ENCODE data around the gene ALDH7A1.
A peak's percentile ranks its signal among the peaks of the same experiment; 100 is the strongest.
"Not testable (repeated sequence)": the region's sequence is repeated elsewhere in the genome, so short reads cannot be mapped to it uniquely, and the experiment has no call there.

ALDH7A1 gene

DNA sequence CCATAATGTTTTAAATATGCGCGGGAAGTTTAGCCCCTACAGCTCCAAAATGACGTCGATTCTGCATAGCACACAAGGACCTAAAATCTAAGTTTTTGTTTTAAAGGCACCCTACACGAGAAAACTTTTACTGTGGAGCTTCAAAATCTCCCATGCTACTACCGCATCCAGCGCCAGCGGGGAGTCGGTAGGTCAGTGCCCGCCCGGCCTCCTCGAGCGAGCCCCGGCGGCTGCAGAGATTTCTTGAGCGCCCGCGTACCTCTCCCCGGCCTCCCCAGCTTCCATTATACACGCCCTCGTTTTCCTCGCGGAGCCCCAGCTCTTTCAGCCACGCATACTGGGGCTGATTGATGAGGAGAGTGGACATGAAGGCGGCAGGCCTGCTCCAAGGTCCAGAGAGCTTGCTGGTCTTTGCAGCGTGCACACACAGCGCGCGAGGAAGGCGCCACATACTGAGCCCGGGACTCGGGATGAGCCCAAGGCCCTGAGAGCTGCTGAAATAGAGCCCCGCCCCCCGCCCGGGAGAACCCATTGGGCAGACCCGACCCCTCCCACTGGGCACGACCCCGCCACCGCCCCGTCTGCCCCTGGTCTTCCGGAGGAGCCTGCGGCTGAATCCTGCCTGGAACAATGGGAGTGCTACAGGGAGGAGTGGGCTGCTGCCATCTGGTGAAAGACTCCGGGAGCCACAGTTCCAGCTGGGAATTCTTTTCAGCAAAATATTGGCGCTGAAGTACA lies at the start of gene ALDH7A1:
TSS of gene ALDH7A1 (minus strand) at position 472 of the 738 bp plus-strand sequence. CDS start at position 451, 21 bp downstream.
- peak; percentile 16 to 90 (median 78) for DNase-seq

DNA sequence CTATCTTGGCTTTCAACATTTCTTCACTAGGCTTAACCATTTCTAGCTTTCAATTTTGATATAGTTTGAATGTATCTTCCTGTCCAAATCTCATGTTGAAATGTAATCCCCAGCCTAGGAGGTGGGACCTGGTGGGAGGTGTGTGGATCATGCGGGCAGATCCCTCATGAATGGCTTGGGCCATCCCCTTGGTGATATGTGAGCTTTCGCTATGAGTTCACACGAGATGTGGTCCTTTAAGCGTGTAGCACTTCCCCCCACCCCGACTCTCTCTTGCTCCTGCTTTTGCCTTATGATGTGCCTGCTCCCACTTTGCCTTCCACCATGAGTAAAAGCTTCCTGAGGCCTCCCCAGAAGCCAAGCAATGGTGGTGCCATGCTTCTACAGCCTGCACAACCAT lies 46.4 kb upstream of the ALDH7A1 start:
- DNase-seq: no peak

GRCh38 chr5:126640866-126641265 lies 45.8 kb upstream of the ALDH7A1 start:
- no peak for DNase-seq

- DNase-seq: no peak
Measured at GRCh38 chr5:126636956-126637355, 41.9 kb upstream of the ALDH7A1 start.

GRCh38 chr5:126635585-126635984 lies 40.6 kb upstream of the ALDH7A1 start:
- no peak for DNase-seq

- DNase-seq: no peak
Measured at GRCh38 chr5:126633552-126633951, 38.5 kb upstream of the ALDH7A1 start.

- no peak for DNase-seq
Measured at GRCh38 chr5:126631920-126632319, 36.9 kb upstream of the ALDH7A1 start.

DNA sequence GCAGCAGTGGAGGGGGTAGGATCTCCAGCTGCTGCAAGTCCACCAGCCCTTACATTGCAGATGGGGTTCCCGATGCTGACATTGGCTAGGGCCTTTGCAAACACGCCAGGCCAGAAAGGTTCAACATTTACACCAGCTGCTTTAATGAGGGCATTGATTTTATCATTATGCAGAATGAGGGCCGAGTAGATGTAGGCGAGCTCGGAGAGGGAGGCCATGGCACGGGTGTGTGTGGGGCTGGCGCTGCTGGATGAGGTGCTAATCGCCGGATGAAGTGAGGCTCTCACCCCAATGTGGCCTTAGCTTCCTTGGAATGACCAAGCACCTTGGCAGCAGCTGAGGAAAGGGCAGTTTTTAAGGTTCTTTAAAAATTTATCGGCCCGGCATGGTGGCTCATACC lies 33.1 kb upstream of the ALDH7A1 start:
- no peak for DNase-seq

DNA sequence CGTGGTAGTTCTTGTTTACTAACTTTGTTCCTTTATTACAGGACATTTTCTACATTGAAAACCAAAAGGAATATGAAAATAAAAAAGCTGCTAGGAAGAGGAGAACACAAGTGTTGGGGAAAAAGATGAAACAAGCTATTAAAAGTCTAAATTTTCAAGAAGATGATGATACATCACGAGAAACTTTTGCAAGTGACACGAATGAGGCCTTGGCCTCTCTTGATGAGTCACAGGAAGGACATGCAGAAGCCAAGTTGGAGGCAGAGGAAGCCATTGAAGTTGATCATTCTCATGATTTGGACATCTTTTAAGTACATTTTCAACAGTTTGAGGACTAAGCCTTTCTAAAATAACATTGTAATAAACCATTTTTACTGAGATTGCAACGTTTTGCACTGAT lies 29.5 kb upstream of the ALDH7A1 start:
- DNase-seq: no peak

DNA sequence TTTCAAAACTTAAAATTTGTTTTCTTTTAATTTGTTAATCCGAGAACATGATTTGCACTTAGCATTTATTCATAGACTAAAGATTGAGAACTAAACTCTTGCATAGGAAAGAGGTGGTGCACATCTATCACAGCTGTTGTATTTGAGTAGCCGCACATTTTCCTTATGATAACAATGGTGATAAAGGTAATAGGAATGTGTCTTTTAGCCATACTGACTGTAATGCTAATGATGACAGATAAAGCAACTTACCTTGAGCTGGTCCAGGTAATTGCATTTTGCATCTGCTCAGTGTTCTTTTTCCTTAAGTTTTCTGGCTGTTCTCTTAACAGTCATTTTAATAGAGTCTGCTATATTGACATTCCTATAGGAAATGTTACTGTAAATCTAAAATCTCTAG lies 24.8 kb upstream of the ALDH7A1 start:
- no peak for DNase-seq

- not testable (repeated sequence) for DNase-seq
Measured at GRCh38 chr5:126617603-126618002, 22.6 kb upstream of the ALDH7A1 start.

GRCh38 chr5:126615286-126615685 lies 20.3 kb upstream of the ALDH7A1 start:
- no peak for DNase-seq

- no peak for DNase-seq
Measured at GRCh38 chr5:126613941-126614592, 19.0 kb upstream of the ALDH7A1 start.

GRCh38 chr5:126610616-126611015 lies 15.6 kb upstream of the ALDH7A1 start:
- DNase-seq: no peak

GRCh38 chr5:126610160-126610559 lies 15.1 kb upstream of the ALDH7A1 start:
- no peak for DNase-seq

- no peak for DNase-seq
Measured at GRCh38 chr5:126605525-126605924, 10.5 kb upstream of the ALDH7A1 start.

GRCh38 chr5:126603402-126603991 lies 8.5 kb upstream of the ALDH7A1 start:
- DNase-seq: no peak

- DNase-seq: peak; percentile 14 to 86 (median 70)
Measured at GRCh38 chr5:126600631-126601511, 5.9 kb upstream of the ALDH7A1 start, which contains the start of gene PHAX. Gene PHAX (plus strand): TSS chr5:126600947. CDS start chr5:126600963, 16 bp downstream.

DNA sequence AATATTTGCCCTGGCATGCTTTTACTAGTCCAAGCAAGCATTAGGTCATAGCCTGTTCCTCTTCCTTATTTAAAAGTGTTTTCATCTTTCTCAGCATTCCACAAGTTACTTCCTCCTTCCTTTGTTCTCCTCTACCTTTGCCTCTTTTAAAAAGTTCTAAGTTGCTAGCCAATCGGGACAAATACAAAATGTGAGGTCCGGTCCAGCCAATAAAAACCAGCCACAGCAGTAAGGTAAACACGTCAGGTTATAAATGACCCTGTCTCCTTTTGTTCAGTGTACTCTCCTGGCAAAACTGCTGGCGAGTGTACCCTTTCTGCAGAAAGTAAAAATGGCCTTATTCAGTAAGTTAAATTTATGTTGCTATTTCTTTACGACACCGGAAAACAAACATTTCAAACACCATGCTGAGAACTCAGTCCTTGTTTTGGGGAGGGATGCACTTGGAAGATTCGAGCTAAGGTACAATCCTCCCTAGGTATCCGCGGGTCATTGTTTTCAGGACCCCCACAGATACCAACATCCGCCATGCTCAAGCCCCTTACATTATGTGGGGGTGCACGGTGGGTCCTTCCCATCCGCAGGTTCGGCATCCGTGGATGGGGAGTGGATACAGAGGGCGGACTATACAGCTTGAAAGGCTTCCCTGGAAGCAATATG lies 5.1 kb upstream of the ALDH7A1 start:
- DNase-seq: peak in 1 of 14 donors; percentile 7

GRCh38 chr5:126599499-126599898 lies 4.5 kb upstream of the ALDH7A1 start:
- DNase-seq: no peak

- no peak for DNase-seq
Measured at GRCh38 chr5:126597156-126597555, 2.1 kb upstream of the ALDH7A1 start.

GRCh38 chr5:126595486-126596083 lies 566 bp upstream of the ALDH7A1 start:
- DNase-seq: no peak
